H1 (cell line): ENCODE results near the gene CCER1. TPM values are rescaled to one million over a fixed set of nuclear protein-coding genes. Genes with fewer than 3 reads are reported as not detected.

Source experiments
- CTCF ChIA-PET: fragments of 300-600 bp; sonication (Branson Sonifier 250); formaldehyde crosslinking; loops from one replicate; lab custom pipeline; 2021; ENCODE audit not compliant: partially characterized antibody; lab: Charles Lee
- POLR2A ChIA-PET: fragments of 300-600 bp; sonication (Branson Sonifier 250); formaldehyde crosslinking; loops from one replicate; lab custom pipeline; 2021; ENCODE audit warnings: inconsistent platforms; ENCODE audit not compliant: partially characterized antibody; lab: Charles Lee
- DNase-seq, 2 experiments: peaks; one replicate each; pipeline versions ENCODE4 v3.0.0 to v3.0.0-alpha.2; 2010 to 2022; ENCODE audit warnings: low spot score in 2 of 2, low read depth in 1 of 2, mixed read lengths in 1 of 2
- FAIRE-seq: peaks from 2 replicates; lab custom pipeline; 2011; peaks lifted over from hg19 to GRCh38; lab: Jason Lieb, UNC
- H2AFZ ChIP-seq: 2 replicates; pipeline ENCODE4 v1.8.1; 2012; ENCODE audit warnings: low read length, inconsistent platforms
- H2AK5ac ChIP-seq: 2 replicates; pipeline ENCODE4 v1.6.1; 2013; ENCODE audit warnings: low read depth, low read length
- H2BK120ac ChIP-seq: replicated peaks from 2 replicates; pipeline ENCODE3; 2013; ENCODE audit warnings: low read depth, low read length, inconsistent platforms
- H2BK12ac ChIP-seq: 2 replicates; pipeline ENCODE4 v1.6.1; 2013; ENCODE audit warnings: low read depth, low read length
- H2BK15ac ChIP-seq: 2 replicates; pipeline ENCODE4 v1.6.1; 2013; ENCODE audit warnings: low read length
- H2BK20ac ChIP-seq: 2 replicates; pipeline ENCODE4 v1.6.1; 2013; ENCODE audit warnings: low read length
- H2BK5ac ChIP-seq: 2 replicates; pipeline ENCODE4 v1.6.1; 2013; ENCODE audit warnings: low read depth, low read length
- H3K14ac ChIP-seq: 2 replicates; pipeline ENCODE4 v1.6.1; 2013; ENCODE audit warnings: inconsistent platforms; ENCODE audit not compliant: insufficient read length
- H3K18ac ChIP-seq: 2 replicates; pipeline ENCODE4 v1.6.1; 2013; ENCODE audit warnings: low read length; ENCODE audit errors: extremely low read depth
- H3K23ac ChIP-seq: 2 replicates; pipeline ENCODE4 v1.6.1; 2013; ENCODE audit warnings: inconsistent platforms; ENCODE audit not compliant: insufficient read length
- H3K23me2 ChIP-seq: 2 replicates; pipeline ENCODE4 v1.6.1; 2013; ENCODE audit warnings: low read depth, low read length
- H3K27ac ChIP-seq: 2 replicates; pipeline ENCODE4 v1.6.1; 2011; ENCODE audit warnings: low read depth, low read length, inconsistent platforms
- H3K27me3 ChIP-seq, 4 experiments: replicated peaks in 1 of 4; 1 replicate in 1 of 4; 2 replicates in 3 of 4; pipeline versions ENCODE4 v1.6.1 to v1.8.1; 2011 to 2013; ENCODE audit warnings: low read length in 3 of 4, mild to moderate bottlenecking in 3 of 4, inconsistent platforms in 2 of 4, mixed read lengths in 2 of 4, moderate library complexity in 1 of 4; ENCODE audit not compliant: control insufficient read depth in 3 of 4, insufficient read depth in 3 of 4; ENCODE audit errors: extremely low read depth in 1 of 4
- H3K36me3 ChIP-seq, 4 experiments: 2 replicates each; pipeline versions ENCODE4 v1.6.1 to v1.8.1; 2011 to 2013; ENCODE audit warnings: mild to moderate bottlenecking in 4 of 4, low read length in 3 of 4, moderate library complexity in 2 of 4, control low read depth in 1 of 4, inconsistent platforms in 1 of 4; ENCODE audit not compliant: insufficient read depth in 4 of 4, control insufficient read depth in 2 of 4
- H3K4ac ChIP-seq: replicated peaks from 2 replicates; pipeline ENCODE3; 2013; ENCODE audit warnings: low read length, low read depth, mixed read lengths, inconsistent platforms; ENCODE audit not compliant: insufficient read length
- H3K4me1 ChIP-seq, 4 experiments: replicated peaks in 1 of 4; 1 replicate in 1 of 4; 2 replicates in 3 of 4; pipeline versions ENCODE4 v1.6.1 to v1.8.1; 2011 to 2013; ENCODE audit warnings: low read length in 3 of 4, inconsistent platforms in 2 of 4, mixed read lengths in 1 of 4; ENCODE audit not compliant: insufficient read depth in 4 of 4, control insufficient read depth in 3 of 4
- H3K4me2 ChIP-seq, 2 experiments: 2 replicates each; pipeline versions ENCODE4 v1.6.1 to v1.8.1; 2011 to 2013; ENCODE audit warnings: low read depth in 2 of 2, low read length in 2 of 2, control low read depth in 1 of 2, inconsistent platforms in 1 of 2, mild to moderate bottlenecking in 1 of 2; ENCODE audit not compliant: insufficient read depth in 1 of 2
- H3K4me3 ChIP-seq, 4 experiments: fragments of 200-600, 300-600 bp in 1 of 4; sonication (generic), shearing (Covaris generic), sonication (Bioruptor Twin) in 1 of 4; 2 replicates each; pipeline versions ENCODE4 v1.5.1 to v1.8.1; 2011 to 2016; ENCODE audit warnings: low read length in 4 of 4, low read depth in 3 of 4, control low read depth in 2 of 4, inconsistent platforms in 2 of 4, mild to moderate bottlenecking in 2 of 4, mixed read lengths in 1 of 4, moderate library complexity in 1 of 4; ENCODE audit not compliant: insufficient read depth in 2 of 4; ENCODE audit errors: extremely low read depth in 1 of 4
- H3K56ac ChIP-seq: replicated peaks from 2 replicates; pipeline ENCODE3; 2013; ENCODE audit warnings: low read depth, mild to moderate bottlenecking, mixed read lengths, low read length, inconsistent platforms; ENCODE audit not compliant: insufficient read length
- H3K79me1 ChIP-seq: 2 replicates; pipeline ENCODE4 v1.6.1; 2013; ENCODE audit warnings: low read depth, low read length, control low read depth
- H3K79me2 ChIP-seq, 2 experiments: 2 replicates each; pipeline versions ENCODE4 v1.6.1 to v1.8.1; 2012 to 2013; ENCODE audit warnings: low read length in 2 of 2, mild to moderate bottlenecking in 2 of 2, inconsistent platforms in 1 of 2; ENCODE audit not compliant: insufficient read depth in 2 of 2, control insufficient read depth in 1 of 2
- H3K9ac ChIP-seq, 4 experiments: replicated peaks in 1 of 4; 1 replicate in 1 of 4; 2 replicates in 3 of 4; pipeline versions ENCODE4 v1.6.1 to v1.8.1; 2011 to 2013; ENCODE audit warnings: low read depth in 3 of 4, low read length in 3 of 4, control low read depth in 2 of 4, mild to moderate bottlenecking in 2 of 4, moderate library complexity in 2 of 4, inconsistent platforms in 1 of 4; ENCODE audit errors: extremely low read depth in 1 of 4
- H3K9me3 ChIP-seq, 2 experiments: 2 replicates each; pipeline versions ENCODE4 v1.6.1 to v1.8.1; 2012 to 2013; ENCODE audit warnings: mild to moderate bottlenecking in 2 of 2, moderate library complexity in 2 of 2, control low read depth in 1 of 2, inconsistent platforms in 1 of 2, low read depth in 1 of 2, low read length in 1 of 2, mixed read lengths in 1 of 2; ENCODE audit not compliant: insufficient read depth in 2 of 2
- H4K20me1 ChIP-seq, 2 experiments: replicated peaks in 1 of 2; 2 replicates each; pipeline versions ENCODE3 to v1.8.1; 2011 to 2013; ENCODE audit warnings: inconsistent platforms in 2 of 2, low read length in 2 of 2, mild to moderate bottlenecking in 1 of 2; ENCODE audit not compliant: insufficient read depth in 2 of 2, control insufficient read depth in 1 of 2
- H4K5ac ChIP-seq: 2 replicates; pipeline ENCODE4 v1.6.1; 2013; ENCODE audit warnings: low read length, low read depth, mixed read lengths, inconsistent platforms; ENCODE audit not compliant: insufficient read length
- H4K8ac ChIP-seq: 2 replicates; pipeline ENCODE4 v1.8.0; 2013; ENCODE audit warnings: mild to moderate bottlenecking, moderate library complexity, low read length, inconsistent platforms; ENCODE audit not compliant: insufficient read depth; ENCODE audit errors: extremely low read depth
- H4K91ac ChIP-seq: replicated peaks from 2 replicates; pipeline ENCODE3; 2013; ENCODE audit warnings: low read length, mixed read lengths, inconsistent platforms; ENCODE audit not compliant: insufficient read length
- BACH1 ChIP-seq: IDR thresholded peaks from 2 replicates; pipeline ENCODE4 v1.6.1; 2012; ENCODE audit warnings: low read length, improper control_type of control experiment
- CREB1 ChIP-seq: IDR thresholded peaks from 2 replicates; pipeline ENCODE4 v1.6.1; 2012; ENCODE audit warnings: inconsistent platforms
- CTBP2 ChIP-seq: IDR thresholded peaks from 2 replicates; pipeline ENCODE4 v1.7.0; 2011; ENCODE audit warnings: borderline replicate concordance, mild to moderate bottlenecking, moderate library complexity, mixed read lengths, low read length; ENCODE audit not compliant: insufficient read depth, insufficient read length
- CTCF ChIP-seq, 3 experiments: IDR thresholded peaks; 1 replicate in 2 of 3; 2 replicates in 1 of 3; pipeline versions ENCODE4 v1.5.1 to v1.6.1; 2011; ENCODE audit warnings: low read length in 3 of 3, mild to moderate bottlenecking in 3 of 3, inconsistent platforms in 2 of 3, low read depth in 1 of 3, moderate library complexity in 1 of 3; ENCODE audit not compliant: insufficient read depth in 1 of 3; ENCODE audit errors: control extremely low read depth in 1 of 3
- EGR1 ChIP-seq: IDR thresholded peaks from 2 replicates; pipeline ENCODE4 v1.6.1; 2011; ENCODE audit warnings: low read depth, low read length, borderline replicate concordance
- MAX ChIP-seq: IDR thresholded peaks from 2 replicates; pipeline ENCODE4 v1.6.1; 2012; ENCODE audit warnings: inconsistent platforms
- RAD21 ChIP-seq, 2 experiments: IDR thresholded peaks in 1 of 2; conservative IDR thresholded peaks in 1 of 2; 2 replicates each; pipeline ENCODE4 v1.6.1; 2011; ENCODE audit warnings: low read depth in 2 of 2, low read length in 2 of 2, improper control_type of control experiment in 1 of 2, inconsistent platforms in 1 of 2, mild to moderate bottlenecking in 1 of 2, moderate library complexity in 1 of 2
- RNF2 ChIP-seq: fragments of 200-900, 300-1000 bp; sonication (generic); IDR thresholded peaks from 2 replicates; pipeline ENCODE4 v1.7.1; 2016; ENCODE audit warnings: borderline replicate concordance, low read depth, mild to moderate bottlenecking, antibody characterized with exemption, low read length; ENCODE audit not compliant: poor library complexity, severe bottlenecking; ENCODE audit errors: missing control alignments
- TCF12 ChIP-seq: IDR thresholded peaks from 2 replicates; pipeline ENCODE4 v1.6.1; 2011; ENCODE audit warnings: low read depth, mild to moderate bottlenecking, low read length
- ZNF274 ChIP-seq: IDR thresholded peaks from 2 replicates; pipeline ENCODE4 v1.7.0; 2012; ENCODE audit warnings: low read length, borderline replicate concordance; ENCODE audit errors: extremely low read depth
- WGBS, 2 experiments: shearing (Covaris generic) in 1 of 2; methylation state at CpG; one replicate each; pipeline versions ENCODE4 v1.1.6 to v1.1.7; 2013 to 2015; ENCODE audit warnings: low lambda C conversion rate in 2 of 2, mixed read lengths in 2 of 2, inconsistent platforms in 1 of 2, low coverage in 1 of 2, missing lambda C conversion rate in 1 of 2; ENCODE audit not compliant: insufficient replicate concordance in 2 of 2, insufficient coverage in 1 of 2, insufficient read length in 1 of 2; ENCODE audit errors: extremely low coverage in 1 of 2, missing lambda C conversion rate in 1 of 2; 5-methylcytosine and 5-hydroxymethylcytosine counted together
- polyA plus RNA-seq, 7 experiments: library from polyadenylated mRNA; depleted of rRNA in 3 of 7; stranded (reverse) in 5 of 7; unstranded in 2 of 7; fragments of >200 nt in 5 of 7; fragments of 200-250 nt in 2 of 7; gene quantifications; 1 replicate in 5 of 7; 2 replicates in 1 of 7; 4 replicates in 1 of 7; pipeline versions ENCODE4 v1.2.1 to v1.2.3, GENCODE V29; 2011 to 2013; ENCODE audit warnings: missing spikeins in 2 of 7, mixed read lengths in 2 of 7
- total RNA-seq: library from RNA; stranded (reverse); fragmentation: NEBNext Ultra II Directional; extraction: Animal tissue kit (Norgen Biotek cat#: 25700); gene quantifications from 2 replicates; pipeline ENCODE4 v1.2.1, GENCODE V29; 2021

The CCER1 gene
- total and polyA plus RNA-seq, 2 of the 8 experiments (the other 6 are each of a cell fraction or from before 2014, with no cell fraction given): not detected

GRCh38 chr12:90953956-90954421, 987 bp downstream of the CCER1 start:
- H2BK120ac ChIP-seq: no peak overlapping the region
- H2BK15ac ChIP-seq: no peak overlapping the region
- no peaks in the 10 kb centered on the region for H3K23me2 ChIP-seq
- 67% methylated on average over 21 of the region's 32 CpGs; no CpG with 5 or more reads in 1 of the 2 experiments for WGBS, 2 experiments
- H3K79me2 ChIP-seq: no peaks in the 10 kb centered on the region
- H4K91ac ChIP-seq: no peak overlapping the region
- no peak for FAIRE-seq
- no peak overlapping the region for H3K23ac ChIP-seq
- H3K18ac ChIP-seq: no peak overlapping the region
- H3K9me3 ChIP-seq: peaks cover 0 to 12% of the 10 kb centered on the region in 2 experiments; a peak in 1 of 4 replicates
- no peaks in the 10 kb centered on the region for H3K4me1 ChIP-seq
- H2AFZ ChIP-seq: peak overlapping the region; percentile 82; the same call in 1 of the 2 replicates
- H2AK5ac ChIP-seq: no peak overlapping the region
- H4K8ac ChIP-seq: no peak overlapping the region; the same call in 1 of the 2 replicates
- no peak overlapping the region for H3K9ac ChIP-seq
- no peak overlapping the region for H2BK20ac ChIP-seq
- no peak overlapping the region for H3K14ac ChIP-seq
- CTCF ChIA-PET: interaction anchor here (0.6 to 3.8 kb wide), 14 partner anchors 10 to 1259 kb away, joined by 3 to 33 read pairs (median 3); no protein-coding TSS in a partner anchor
- no peaks in the 10 kb centered on the region for H3K36me3 ChIP-seq
- no peak overlapping the region for H3K56ac ChIP-seq
- no peak overlapping the region for H3K4me3 ChIP-seq
- no peaks in the 10 kb centered on the region for H3K79me1 ChIP-seq
- no peaks in the 10 kb centered on the region for H4K20me1 ChIP-seq
- H4K5ac ChIP-seq: no peak overlapping the region
- H2BK12ac ChIP-seq: no peak overlapping the region
- H3K27ac ChIP-seq: no peak overlapping the region
- H3K4me2 ChIP-seq: no peak overlapping the region
- H2BK5ac ChIP-seq: no peak overlapping the region
- peak; percentile 87 to 94 for DNase-seq
- POLR2A ChIA-PET: no interaction called here
- no peaks in the 10 kb centered on the region for H3K27me3 ChIP-seq
- H3K4ac ChIP-seq: no peak overlapping the region
- TF ChIP-seq BACH1 (no peak), CREB1 (peak; percentile 61), RNF2 (no peak), EGR1 (no peak), TCF12 (no peak), RAD21 (IDR thresholded peaks at IDR 0.05 in 1 of 2, conservative IDR thresholded peaks at IDR 0.05 in 1 of 2; ENCODE audit: low read depth in 2 of 2, low read length in 2 of 2) (peak; percentile 58 to 65), MAX (peak; percentile 90), CTCF (IDR thresholded peaks at IDR 0.05; ENCODE audit: control extremely low read depth in 1 of 3, insufficient read depth in 1 of 3, low read depth in 1 of 3, low read length in 3 of 3) (peak; percentile 95 to 99 (median 99)), CTBP2 (no peak), ZNF274 (no peak)
